NCI-H460 (cell line): ENCODE measurements around the gene LY6G6C. TPM values are rescaled to one million over a fixed set of nuclear protein-coding genes. Genes with fewer than 3 reads are reported as not detected.

Experiments used
- DNase-seq: peaks from one replicate; pipeline ENCODE4 v3.0.0-alpha.2; 2016; ENCODE audit warnings: low read depth; ENCODE audit errors: extremely low read depth
- total RNA-seq: library from RNA; depleted of rRNA; stranded (reverse); fragments of >200 nt; shearing (Covaris generic); gene quantifications from 2 replicates; pipeline ENCODE4 v1.2.3, GENCODE V29; 2014

Gene LY6G6C
- total RNA-seq, 1 experiment from 2014 or later, result not detected

DNA sequence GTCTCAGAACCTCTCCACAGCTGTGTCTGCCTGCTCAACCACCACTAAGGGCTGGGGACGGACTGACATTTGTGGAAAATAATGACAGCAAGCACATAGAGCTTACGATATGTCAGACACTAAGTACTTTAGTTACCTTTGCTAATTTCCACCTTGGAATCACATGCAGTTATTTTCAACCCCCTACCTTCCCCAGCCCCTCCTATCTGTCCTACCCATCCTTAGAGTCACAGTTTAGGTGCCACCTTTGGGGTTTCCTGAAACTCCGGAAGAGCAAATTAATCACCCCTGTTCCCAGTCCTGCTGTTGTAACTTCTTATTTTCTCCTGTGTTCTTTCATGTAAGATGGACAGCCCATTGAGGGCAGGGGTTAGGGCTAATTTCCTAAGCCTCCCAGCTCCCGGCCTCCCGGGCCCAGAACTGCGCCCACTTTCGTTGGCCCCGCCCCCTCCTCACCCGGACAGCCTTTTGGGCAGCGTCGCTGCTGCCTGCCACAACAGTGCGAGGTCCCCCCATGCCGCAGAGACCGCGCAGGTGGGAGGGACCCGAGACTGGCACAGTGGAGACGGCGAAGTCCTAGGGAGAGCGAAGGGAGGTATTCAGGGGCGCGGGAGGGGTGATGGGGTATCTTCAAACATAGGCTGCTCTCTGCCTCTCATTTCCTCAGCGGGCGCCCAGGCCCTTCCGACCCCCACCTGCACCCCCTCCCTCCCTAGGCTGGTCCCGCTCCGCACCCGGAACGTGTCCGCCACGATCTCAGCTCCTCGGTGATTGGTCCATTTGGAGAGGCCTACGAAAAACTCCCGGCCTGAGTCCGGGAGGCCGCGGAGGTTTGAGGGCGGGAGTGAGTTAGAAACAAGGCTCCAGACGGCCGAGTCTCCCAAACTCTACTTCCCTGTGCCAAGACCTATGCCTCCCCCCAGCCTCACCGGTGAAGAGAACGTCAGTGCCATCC, 6.4 kb upstream of the LY6G6C start:
- DNase-seq, result no peak

GRCh38 chr6:31727034-31727716, 5.6 kb upstream of the LY6G6C start:
- no peak for DNase-seq

- no peak for DNase-seq
Observed at GRCh38 chr6:31725502-31726350, 4.2 kb upstream of the LY6G6C start.

- no peak for DNase-seq
Observed at GRCh38 chr6:31723980-31724691, 2.6 kb upstream of the LY6G6C start.

DNA sequence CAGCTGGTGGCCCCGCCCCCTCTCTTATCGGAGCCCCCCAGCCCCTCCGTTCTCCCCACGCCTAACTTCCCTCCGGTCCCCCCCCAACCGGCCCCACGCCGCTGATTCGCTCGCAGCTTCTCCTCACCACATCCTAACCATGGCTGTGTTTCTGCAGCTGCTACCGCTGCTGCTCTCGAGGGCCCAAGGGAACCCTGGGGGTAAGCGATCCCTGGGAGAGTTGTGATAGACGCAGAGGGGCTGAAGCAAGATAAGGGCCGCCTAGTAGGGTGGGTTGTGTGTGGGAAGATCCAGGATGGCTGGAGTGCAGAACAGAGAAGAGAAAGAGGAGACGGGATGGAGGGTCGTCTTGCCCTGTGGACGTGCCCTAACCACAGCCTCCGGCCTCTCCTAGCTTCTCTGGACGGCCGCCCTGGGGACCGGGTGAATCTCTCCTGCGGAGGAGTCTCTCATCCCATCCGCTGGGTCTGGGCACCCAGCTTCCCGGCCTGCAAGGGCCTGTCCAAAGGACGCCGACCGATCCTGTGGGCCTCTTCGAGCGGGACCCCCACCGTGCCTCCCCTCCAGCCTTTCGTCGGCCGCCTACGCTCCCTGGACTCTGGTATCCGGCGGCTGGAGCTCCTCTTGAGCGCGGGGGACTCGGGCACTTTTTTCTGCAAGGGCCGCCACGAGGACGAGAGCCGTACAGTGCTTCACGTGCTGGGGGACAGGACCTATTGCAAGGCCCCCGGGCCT, 1.9 kb upstream of the LY6G6C start, which contains the start of gene MPIG6B:
TSS of gene MPIG6B (plus strand) at position 129 of the 735 bp plus-strand sequence. CDS start at position 140, 11 bp downstream.
- no peak for DNase-seq

GRCh38 chr6:31722173-31722572, 627 bp upstream of the LY6G6C start:
- DNase-seq, result no peak

DNA sequence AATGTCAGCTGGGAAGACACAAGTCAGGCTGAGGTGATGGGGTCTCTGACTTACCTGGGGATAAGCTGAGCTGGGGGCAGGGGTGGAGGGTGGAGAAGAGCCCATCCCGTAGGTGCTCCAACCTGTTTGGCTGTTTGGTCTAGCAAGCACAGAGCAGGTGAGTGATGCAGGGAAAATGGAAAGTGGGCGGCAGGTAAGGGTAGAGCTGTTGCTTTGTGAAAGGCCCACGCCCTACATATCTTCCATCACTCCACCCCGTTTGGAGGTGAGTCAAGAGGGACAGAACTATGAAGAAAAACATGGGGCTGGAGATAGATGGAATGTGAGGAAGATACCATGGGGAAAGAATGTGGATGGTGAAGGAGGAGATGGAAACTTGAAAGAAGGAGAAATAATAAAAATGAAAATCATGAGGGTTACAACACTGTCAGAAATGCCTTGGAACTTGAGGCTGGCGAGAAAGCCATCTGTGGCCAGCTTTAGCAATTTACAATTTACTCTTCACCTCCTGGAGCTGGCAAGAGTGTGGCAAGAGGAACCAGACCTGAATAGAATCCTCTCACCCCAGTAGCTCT, 1.3 kb downstream of the LY6G6C start:
- DNase-seq, result no peak

DNA sequence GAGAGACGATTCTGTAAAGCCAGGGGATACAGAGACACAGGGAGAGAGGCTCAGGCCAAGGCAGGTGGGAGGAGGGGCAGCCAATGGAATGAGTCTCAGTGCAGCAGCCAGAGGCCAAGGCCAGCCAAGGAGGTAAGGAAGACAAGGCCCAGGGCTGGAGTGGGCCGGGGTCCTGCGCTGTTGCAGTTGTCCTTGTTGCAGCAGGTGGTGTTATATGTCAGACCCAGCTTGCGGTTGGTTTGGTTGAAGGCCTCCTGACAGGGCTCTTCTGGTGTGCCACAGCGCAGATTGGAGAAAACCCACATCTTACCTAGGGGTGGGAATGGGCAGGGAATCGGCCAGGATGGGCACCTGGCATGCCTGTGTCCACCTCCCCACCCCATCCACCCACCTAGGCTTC, 2.5 kb downstream of the LY6G6C start:
- no peak for DNase-seq

GRCh38 chr6:31718265-31718664, 3.3 kb downstream of the LY6G6C start:
- no peak for DNase-seq

DNA sequence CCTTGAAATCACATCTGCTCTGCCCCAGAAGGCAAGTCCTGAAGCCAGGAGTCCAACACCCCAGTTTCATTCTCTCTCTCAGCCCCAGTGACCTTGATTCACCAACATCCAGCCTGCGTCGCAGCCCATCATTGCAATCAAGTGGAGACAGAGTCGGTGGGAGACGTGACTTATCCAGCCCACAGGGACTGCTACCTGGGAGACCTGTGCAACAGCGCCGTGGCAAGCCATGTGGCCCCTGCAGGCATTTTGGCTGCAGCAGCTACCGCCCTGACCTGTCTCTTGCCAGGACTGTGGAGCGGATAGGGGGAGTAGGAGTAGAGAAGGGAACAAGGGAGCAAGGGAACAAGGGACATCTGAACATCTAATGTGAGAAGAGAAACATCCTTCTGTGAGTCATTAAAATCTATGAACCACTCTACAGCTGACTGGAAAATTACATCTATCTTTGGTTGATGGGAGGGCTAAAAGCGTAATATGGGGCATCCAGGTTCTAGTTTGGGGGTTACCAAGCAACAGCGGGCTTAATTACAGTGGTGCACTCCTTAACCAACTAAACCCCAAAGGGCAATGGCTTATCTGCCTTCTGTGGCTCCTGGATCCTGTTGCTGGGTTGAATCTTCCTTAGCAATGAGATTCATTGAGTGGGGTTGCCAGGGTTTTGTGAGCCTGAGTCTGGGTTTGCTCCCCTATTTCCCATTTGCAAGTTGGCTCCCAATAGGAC, 3.9 kb downstream of the LY6G6C start:
- DNase-seq, result no peak

GRCh38 chr6:31715022-31715958, 6.3 kb downstream of the LY6G6C start, which contains the start of gene LY6G6D:
LY6G6D (plus strand) TSS chr6:31715348; CDS start chr6:31715356, 8 bp downstream.
- no peak for DNase-seq

DNA sequence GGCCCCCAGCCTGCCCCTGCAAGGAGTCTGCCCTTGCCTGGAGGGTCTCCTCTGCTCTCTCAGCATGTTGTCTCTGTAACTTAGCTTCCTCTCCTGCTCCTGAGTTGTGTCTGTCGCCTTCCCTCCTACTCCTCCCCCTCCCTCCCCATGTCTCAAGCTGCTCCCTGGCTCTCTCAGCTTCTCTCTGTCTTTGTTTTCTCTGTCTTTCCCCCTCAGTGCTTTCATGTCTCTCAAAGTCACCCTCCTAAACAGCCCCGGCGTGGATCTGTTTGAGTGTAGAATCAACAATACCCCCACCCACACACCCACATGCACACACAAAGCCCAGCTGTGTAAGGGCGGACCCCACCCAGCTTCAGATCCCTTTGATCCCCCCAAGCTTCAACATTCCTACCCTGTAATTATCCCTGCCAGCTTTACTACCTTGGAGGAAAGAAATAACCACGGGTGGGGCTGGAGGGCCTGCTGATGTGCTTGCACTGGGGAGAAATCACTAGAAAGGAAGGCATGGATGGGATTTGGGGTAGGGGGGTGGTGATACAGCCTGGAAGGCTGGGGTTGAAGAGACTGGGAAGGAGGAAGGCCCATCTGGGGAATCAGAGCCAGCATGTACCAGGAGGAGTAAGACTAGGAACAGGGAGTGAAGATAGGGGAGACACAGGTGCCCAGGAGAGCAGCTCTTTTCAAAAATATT, 7.4 kb downstream of the LY6G6C start:
- DNase-seq, result no peak

DNA sequence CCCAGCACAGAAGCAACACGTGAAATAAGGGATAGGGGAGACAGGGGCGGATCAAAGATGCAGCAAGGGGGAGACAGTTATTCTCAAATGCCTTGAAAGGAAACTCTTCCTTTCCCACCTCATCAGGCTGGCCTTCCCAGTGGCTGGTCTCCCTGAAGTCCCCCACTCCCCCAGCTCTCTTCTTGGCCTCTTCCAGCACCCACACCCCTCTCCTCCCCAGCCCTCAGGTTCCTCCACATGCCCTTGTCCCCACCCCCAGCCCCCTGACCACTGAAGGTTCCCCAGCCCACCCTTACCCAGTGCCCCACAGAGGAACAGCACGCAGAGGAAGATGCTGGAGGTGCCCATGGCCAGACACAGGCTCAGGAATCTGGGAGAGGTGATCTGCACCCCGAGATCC, 8.1 kb downstream of the LY6G6C start:
- DNase-seq, result no peak

- no peak for DNase-seq
Observed at GRCh38 chr6:31712296-31712695, 9.2 kb downstream of the LY6G6C start.

DNA sequence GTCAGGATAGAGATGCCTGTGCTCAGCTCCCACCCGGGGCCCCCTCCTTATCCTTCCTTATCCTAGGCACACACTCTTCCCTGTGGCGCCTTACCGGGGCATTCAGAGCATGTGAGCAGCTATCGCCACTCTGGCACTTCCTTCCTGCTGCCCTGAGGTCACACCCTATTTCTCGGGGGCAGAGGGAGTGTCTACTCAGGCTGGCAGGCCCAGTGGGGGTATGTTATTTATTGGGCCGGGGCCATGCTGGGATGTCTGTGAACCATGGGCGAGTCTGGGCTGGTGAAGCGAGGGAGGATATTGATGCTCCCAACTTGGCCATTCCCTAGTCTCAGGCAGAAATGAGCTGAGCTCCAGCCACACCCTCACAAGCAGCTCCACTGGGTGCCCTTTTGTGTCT, 10.3 kb downstream of the LY6G6C start:
- no peak for DNase-seq

- DNase-seq, result no peak
Observed at GRCh38 chr6:31710523-31711219, 10.9 kb downstream of the LY6G6C start.
